GM19467 (cell line): Measurements from ENCODE around the gene SPNS2.

Experiments
- ATAC-seq: cut with Tn5 transposase; IDR thresholded peaks from one replicate; pipeline ENCODE4 v1.9.1; 2021; ENCODE audit warnings: mild to moderate bottlenecking, moderate library complexity; ENCODE audit not compliant: unreplicated experiment

Gene SPNS2

GRCh38 chr17:4480929-4481898 lies 17.5 kb upstream of the SPNS2 start:
- no peak for ATAC-seq

GRCh38 chr17:4482338-4483011 lies 16.2 kb upstream of the SPNS2 start:
- no peak for ATAC-seq

- no peak for ATAC-seq
These were observed 15.5 kb upstream of the SPNS2 start for GRCh38 chr17:4483012-4483840.

GRCh38 chr17:4485676-4486646 lies 12.7 kb upstream of the SPNS2 start:
- ATAC-seq = no peak

GRCh38 chr17:4487296-4487695 lies 11.4 kb upstream of the SPNS2 start:
- ATAC-seq = no peak

- no peak for ATAC-seq
These were observed 10.6 kb upstream of the SPNS2 start for GRCh38 chr17:4487820-4488716.

GRCh38 chr17:4488989-4489595 lies 9.6 kb upstream of the SPNS2 start:
- ATAC-seq = no peak

- no peak for ATAC-seq
These were observed 8.5 kb upstream of the SPNS2 start for GRCh38 chr17:4490109-4490591.

GRCh38 chr17:4490637-4491061 lies 8.0 kb upstream of the SPNS2 start:
- ATAC-seq = no peak

GRCh38 chr17:4492721-4493561 lies 5.7 kb upstream of the SPNS2 start:
- ATAC-seq = no peak

- ATAC-seq = no peak
These were observed 1.4 kb upstream of the SPNS2 start for GRCh38 chr17:4497101-4497824.

- ATAC-seq = no peak
These were observed 930 bp downstream of the SPNS2 start for GRCh38 chr17:4499431-4500190.

- ATAC-seq = no peak
These were observed 1.5 kb downstream of the SPNS2 start for GRCh38 chr17:4500191-4500571.

- ATAC-seq = no peak
These were observed 2.7 kb downstream of the SPNS2 start for GRCh38 chr17:4501295-4501949.

GRCh38 chr17:4502466-4503154 lies 3.9 kb downstream of the SPNS2 start:
- ATAC-seq = no peak
